Activated naive CD4-positive, alpha-beta T cell treated with anti-CD3 and anti-CD28 coated beads for 36 hours (primary cell): Measurements from ENCODE around the gene IL1RN. TPM values are rescaled to one million over a fixed set of nuclear protein-coding genes. Genes with fewer than 3 reads are reported as not detected.

Experiments
- CTCF ChIA-PET: fragments of 350-600 bp; sonication (Branson Sonifier 250); formaldehyde crosslinking; loops from one replicate; lab custom pipeline; 2021; ENCODE audit warnings: antibody characterized with exemption; lab: Charles Lee
- DNase-seq: peaks from one replicate; pipeline ENCODE4 v3.0.0-alpha.2; 2020
- H3K27ac Mint-ChIP-seq: one replicate; pipeline ENCODE4 v1.8.0; 2021; ENCODE audit warnings: mild to moderate bottlenecking, mixed read lengths
- H3K27me3 Mint-ChIP-seq: one replicate; pipeline ENCODE4 v1.8.0; 2021; ENCODE audit warnings: low read depth, mixed read lengths
- H3K36me3 Mint-ChIP-seq: one replicate; pipeline ENCODE4 v1.8.0; 2021; ENCODE audit warnings: low read depth, mixed read lengths
- H3K4me1 Mint-ChIP-seq: one replicate; pipeline ENCODE4 v1.8.0; 2021; ENCODE audit warnings: low read depth, mixed read lengths
- H3K4me3 Mint-ChIP-seq: one replicate; pipeline ENCODE4 v1.8.0; 2021; ENCODE audit warnings: mild to moderate bottlenecking, moderate library complexity, mixed read lengths
- H3K9me3 Mint-ChIP-seq: one replicate; pipeline ENCODE4 v1.8.0; 2021; ENCODE audit warnings: mixed read lengths
- intact Hi-C: fragments of 100-400 bp; cut with micrococcal nuclease; formaldehyde crosslinking; loops from one replicate; pipeline ENCODE4 v1.15.1; 2023
- total RNA-seq, 2 experiments: library from RNA; stranded (reverse); gene quantifications; one replicate each; pipeline ENCODE4 v1.2.3, GENCODE V29; 2021

Gene IL1RN
- total RNA-seq, 2 experiments from 2014 or later: 0.77 to 1.2 TPM

GRCh38 chr2:113149553-113150257 lies 22.3 kb downstream of the IL1RN start:
- Mint-ChIP-seq H3K9me3 (no peaks in the 10 kb centered on the region), H3K27me3 (no peaks in the 10 kb centered on the region), H3K4me1 (no peaks in the 10 kb centered on the region), H3K27ac (no peak overlapping the region), H3K4me3 (no peak overlapping the region), H3K36me3 (no peaks in the 10 kb centered on the region)
- DNase-seq: no peak
- CTCF ChIA-PET: interaction anchor here (0.6 to 1.5 kb wide), 4 partner anchors 12 to 50 kb away, joined by 3 to 7 read pairs (median 5); partner anchors contain the start of gene PSD4
- intact Hi-C loops: no loop called here

GRCh38 chr2:113150258-113150601 lies 22.8 kb downstream of the IL1RN start:
- DNase-seq: no peak
- Mint-ChIP-seq H3K4me3 (no peak overlapping the region), H3K27me3 (no peaks in the 10 kb centered on the region), H3K9me3 (no peaks in the 10 kb centered on the region), H3K27ac (no peak overlapping the region), H3K36me3 (no peaks in the 10 kb centered on the region), H3K4me1 (no peaks in the 10 kb centered on the region)
- CTCF ChIA-PET: interaction anchor here (0.6 to 1.5 kb wide), 2 partner anchors 24 to 50 kb away, joined by 5 read pairs; partner anchors contain the start of gene PSD4
- intact Hi-C loops: no loop called here

GRCh38 chr2:113155331-113155730 lies 27.9 kb downstream of the IL1RN start:
- no peak for DNase-seq
- Mint-ChIP-seq H3K4me3 (no peak overlapping the region), H3K4me1 (peaks cover 22% of the 10 kb centered on the region), H3K27me3 (no peaks in the 10 kb centered on the region), H3K36me3 (no peaks in the 10 kb centered on the region), H3K9me3 (no peaks in the 10 kb centered on the region), H3K27ac (no peak overlapping the region)
- intact Hi-C loops: no loop called here
- CTCF ChIA-PET: interaction anchor here (1.8 to 5.1 kb wide), 6 partner anchors 10 to 75 kb away, joined by 5 to 62 read pairs (median 9); partner anchors contain the start of gene PSD4

GRCh38 chr2:113156278-113157117 lies 29.1 kb downstream of the IL1RN start:
- peaks cover 22% of the 10 kb centered on the region for H3K4me1 Mint-ChIP-seq
- peak overlapping the region; percentile 74 for H3K4me3 Mint-ChIP-seq
- no peaks in the 10 kb centered on the region for H3K9me3 Mint-ChIP-seq
- peak; percentile 62 for DNase-seq
- intact Hi-C loops: no loop called here
- peak overlapping the region; percentile 75 for H3K27ac Mint-ChIP-seq
- CTCF ChIA-PET: interaction anchor here (0.9 to 5.1 kb wide), 8 partner anchors 9 to 214 kb away, joined by 3 to 62 read pairs (median 7); partner anchors contain the start of gene PSD4
- H3K36me3 Mint-ChIP-seq: no peaks in the 10 kb centered on the region
- no peaks in the 10 kb centered on the region for H3K27me3 Mint-ChIP-seq

- H3K27me3 Mint-ChIP-seq: no peaks in the 10 kb centered on the region
- peak overlapping the region; percentile 82 for H3K4me3 Mint-ChIP-seq
- DNase-seq: peak; percentile 67
- peaks cover 23% of the 10 kb centered on the region for H3K4me1 Mint-ChIP-seq
- H3K9me3 Mint-ChIP-seq: no peaks in the 10 kb centered on the region
- intact Hi-C loops: no loop called here
- no peaks in the 10 kb centered on the region for H3K36me3 Mint-ChIP-seq
- CTCF ChIA-PET: interaction anchor here (0.8 to 5.1 kb wide), 11 partner anchors 8 to 77 kb away, joined by 3 to 62 read pairs (median 5); partner anchors contain the start of gene PSD4
- peak overlapping the region; percentile 86 for H3K27ac Mint-ChIP-seq
These were observed 29.9 kb downstream of the IL1RN start for GRCh38 chr2:113157118-113157896.

- Mint-ChIP-seq H3K27ac (peak overlapping the region; percentile 86), H3K36me3 (no peaks in the 10 kb centered on the region), H3K4me1 (peaks cover 30% of the 10 kb centered on the region), H3K27me3 (no peaks in the 10 kb centered on the region), H3K4me3 (peak overlapping the region; percentile 82), H3K9me3 (no peaks in the 10 kb centered on the region)
- intact Hi-C loops: loop anchor here (1.0 to 2.0 kb wide), 4 partner anchors 9 to 41 kb away; partner anchors contain the start of gene PSD4
- peak; percentile 66 for DNase-seq
- CTCF ChIA-PET: interaction anchor here (0.6 to 5.1 kb wide), 9 partner anchors 8 to 235 kb away, joined by 3 to 62 read pairs (median 4); partner anchors contain the start of gene PSD4
These were observed 30.7 kb downstream of the IL1RN start for GRCh38 chr2:113157897-113158753.

GRCh38 chr2:113158884-113159553 lies 31.6 kb downstream of the IL1RN start:
- H3K9me3 Mint-ChIP-seq: no peaks in the 10 kb centered on the region
- H3K4me1 Mint-ChIP-seq: peaks cover 31% of the 10 kb centered on the region
- peak overlapping the region; percentile 82 for H3K4me3 Mint-ChIP-seq
- no peaks in the 10 kb centered on the region for H3K36me3 Mint-ChIP-seq
- peak overlapping the region; percentile 86 for H3K27ac Mint-ChIP-seq
- H3K27me3 Mint-ChIP-seq: no peaks in the 10 kb centered on the region
- no peak for DNase-seq
- intact Hi-C loops: loop anchor here (1.0 to 2.0 kb wide), 4 partner anchors 8 to 42 kb away; partner anchors contain the start of gene PSD4
- CTCF ChIA-PET: interaction anchor here (0.6 to 5.1 kb wide), 6 partner anchors 15 to 236 kb away, joined by 3 to 62 read pairs (median 5); partner anchors contain the start of gene PSD4

- peaks cover 41% of the 10 kb centered on the region for H3K4me1 Mint-ChIP-seq
- H3K27ac Mint-ChIP-seq: no peak overlapping the region
- intact Hi-C loops: no loop called here
- H3K36me3 Mint-ChIP-seq: no peaks in the 10 kb centered on the region
- CTCF ChIA-PET: interaction anchor here (0.7 to 1.4 kb wide), 2 partner anchors 14 to 27 kb away, joined by 3 to 4 read pairs; no protein-coding TSS in a partner anchor
- no peaks in the 10 kb centered on the region for H3K9me3 Mint-ChIP-seq
- DNase-seq: no peak
- no peak overlapping the region for H3K4me3 Mint-ChIP-seq
- H3K27me3 Mint-ChIP-seq: no peaks in the 10 kb centered on the region
These were observed 32.9 kb downstream of the IL1RN start for GRCh38 chr2:113160248-113160647.

GRCh38 chr2:113160962-113161361 lies 33.6 kb downstream of the IL1RN start:
- CTCF ChIA-PET: interaction anchor here (1.4 kb wide), 1 partner anchor 13 kb away, joined by 3 read pairs; no protein-coding TSS in a partner anchor
- no peaks in the 10 kb centered on the region for H3K9me3 Mint-ChIP-seq
- H3K4me3 Mint-ChIP-seq: no peak overlapping the region
- intact Hi-C loops: no loop called here
- peaks cover 44% of the 10 kb centered on the region for H3K4me1 Mint-ChIP-seq
- no peak overlapping the region for H3K27ac Mint-ChIP-seq
- H3K27me3 Mint-ChIP-seq: no peaks in the 10 kb centered on the region
- H3K36me3 Mint-ChIP-seq: no peaks in the 10 kb centered on the region
- no peak for DNase-seq

GRCh38 chr2:113162173-113162572 lies 34.8 kb downstream of the IL1RN start:
- H3K36me3 Mint-ChIP-seq: no peaks in the 10 kb centered on the region
- DNase-seq: no peak
- H3K4me1 Mint-ChIP-seq: peaks cover 43% of the 10 kb centered on the region
- H3K27me3 Mint-ChIP-seq: no peaks in the 10 kb centered on the region
- no peak overlapping the region for H3K4me3 Mint-ChIP-seq
- CTCF ChIA-PET: interaction anchor here (1.2 to 4.4 kb wide), 4 partner anchors 10 to 24 kb away, joined by 3 to 22 read pairs (median 6); partner anchors contain the start of gene PSD4
- H3K9me3 Mint-ChIP-seq: no peaks in the 10 kb centered on the region
- peak overlapping the region; percentile 20 for H3K27ac Mint-ChIP-seq
- intact Hi-C loops: no loop called here
